ENCODE measurements around the gene CAND1.

CAND1 gene

DNA sequence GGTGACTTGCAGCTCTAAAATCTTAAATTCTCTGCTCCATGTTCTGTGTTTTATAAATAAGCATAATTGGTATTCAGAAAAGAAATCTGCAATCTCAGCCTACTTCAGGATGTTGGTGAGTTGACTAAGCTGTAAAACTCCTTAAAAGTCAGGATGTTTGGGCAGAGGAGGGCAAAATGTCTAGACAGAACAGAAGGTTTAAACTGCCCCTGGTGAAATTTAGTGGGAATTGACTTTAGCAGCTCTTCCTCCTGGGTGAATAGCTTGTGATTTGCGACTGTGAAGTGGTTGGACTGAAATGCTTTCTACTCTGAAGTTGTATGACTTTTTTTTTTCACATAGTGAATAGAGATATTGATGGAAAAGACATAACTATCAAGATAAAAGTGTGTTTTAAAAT lies 85.8 kb downstream of the CAND1 start:
- Histone ChIP-seq H3K9ac (ENCODE audit: low read depth in 1 of 2, low read length in 2 of 2) (no peak overlapping the region), H3K4me3 (ENCODE audit: low read length in 2 of 2) (no peak overlapping the region), H3K36me3 (ENCODE audit: control insufficient read depth in 2 of 2, insufficient read depth in 2 of 2, low read length in 2 of 2) (no peaks in the 10 kb centered on the region), H3K27me3 (ENCODE audit: control insufficient read depth in 2 of 2, insufficient read depth in 2 of 2, low read length in 2 of 2) (no peaks in the 10 kb centered on the region), H3K9me3 (ENCODE audit: control insufficient read depth in 2 of 2, low read length in 2 of 2) (no peaks in the 10 kb centered on the region), H3K4me1 (ENCODE audit: control insufficient read depth in 2 of 2, insufficient read depth in 2 of 2, low read length in 2 of 2) (peaks cover 0 to 2% of the 10 kb centered on the region in 2 donors), H3K27ac (ENCODE audit: low read depth in 2 of 2, low read length in 2 of 2) (no peak overlapping the region)

DNA sequence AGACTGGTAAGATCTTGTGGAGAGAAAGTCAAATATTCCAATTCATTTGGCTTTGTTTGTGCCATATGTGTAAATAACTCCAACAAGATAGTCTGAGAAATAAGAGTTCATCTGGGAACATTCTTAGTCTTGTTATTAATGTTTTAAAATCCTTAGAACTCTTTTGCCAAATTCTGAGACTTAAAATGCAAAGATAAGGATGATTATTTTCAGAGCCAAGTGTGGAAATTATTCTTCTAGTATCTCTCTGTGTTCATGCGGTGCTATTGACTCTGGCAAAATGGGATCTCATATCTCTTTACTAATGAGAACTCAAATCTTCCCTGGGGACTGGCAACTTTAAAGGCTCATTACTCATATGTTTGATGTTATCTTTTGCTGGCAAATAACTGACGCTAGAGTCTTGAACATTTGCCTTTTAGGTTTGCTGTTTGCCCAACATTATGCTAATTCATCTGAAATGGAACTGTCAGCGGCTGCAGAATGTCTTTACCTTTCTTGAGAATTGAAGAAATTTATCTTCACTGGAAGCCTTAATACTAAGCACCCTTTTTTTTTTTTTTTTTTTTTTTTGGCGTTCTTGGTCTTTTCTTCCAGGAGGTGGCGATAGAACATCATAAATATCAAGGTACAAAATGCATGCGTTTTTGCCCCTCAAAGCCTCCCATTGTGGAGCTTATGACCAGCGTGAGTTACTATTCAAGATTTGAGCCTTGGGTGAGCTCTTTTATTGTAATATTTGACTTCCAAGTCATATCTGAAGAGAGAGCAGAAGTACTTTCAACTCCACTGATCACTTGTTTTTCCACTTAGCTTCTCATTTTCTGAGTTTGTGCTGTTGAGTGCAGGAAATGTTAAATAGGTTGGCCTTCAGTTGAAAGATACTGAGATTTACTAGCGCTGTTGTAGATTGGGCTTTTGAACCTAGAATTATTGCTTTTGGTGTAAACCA lies 86.5 kb downstream of the CAND1 start:
- no peaks in the 10 kb centered on the region for H3K9me3 ChIP-seq (ENCODE audit: control insufficient read depth in 2 of 2, low read length in 2 of 2)
- no peaks in the 10 kb centered on the region for H3K27me3 ChIP-seq (ENCODE audit: control insufficient read depth in 2 of 2, insufficient read depth in 2 of 2, low read length in 2 of 2)
- H3K9ac ChIP-seq (ENCODE audit: low read depth in 1 of 2, low read length in 2 of 2), result no peak overlapping the region
- H3K4me3 ChIP-seq (ENCODE audit: low read length in 2 of 2), result peak overlapping the region in 1 of 2 donors; percentile 14
- H3K4me1 ChIP-seq (ENCODE audit: control insufficient read depth in 2 of 2, insufficient read depth in 2 of 2, low read length in 2 of 2), result peaks cover 0 to 2% of the 10 kb centered on the region in 2 donors
- no peak overlapping the region for H3K27ac ChIP-seq (ENCODE audit: low read depth in 2 of 2, low read length in 2 of 2)
- H3K36me3 ChIP-seq (ENCODE audit: control insufficient read depth in 2 of 2, insufficient read depth in 2 of 2, low read length in 2 of 2), result no peaks in the 10 kb centered on the region

DNA sequence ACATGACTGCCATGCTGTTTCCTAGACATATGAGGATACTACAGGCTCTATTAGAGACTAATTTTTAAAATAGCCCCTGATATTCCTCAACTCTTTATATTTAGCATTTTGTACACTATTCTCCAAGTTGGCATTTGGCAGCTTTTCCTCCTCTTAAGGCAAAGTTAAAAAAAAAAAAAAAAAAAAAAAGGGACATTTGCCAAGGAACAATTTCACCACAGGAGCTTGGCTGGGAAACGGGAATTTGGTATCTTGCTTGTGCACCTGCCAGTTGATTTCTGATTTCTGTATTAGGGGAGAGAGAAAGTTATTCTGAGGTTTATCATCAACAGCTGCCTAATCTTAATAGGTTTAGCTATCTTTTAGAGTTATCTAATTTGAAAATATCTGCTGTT lies 87.2 kb downstream of the CAND1 start:
- H3K4me3 ChIP-seq (ENCODE audit: low read length in 2 of 2), result no peak overlapping the region
- peaks cover 0 to 2% of the 10 kb centered on the region in 2 donors for H3K4me1 ChIP-seq (ENCODE audit: control insufficient read depth in 2 of 2, insufficient read depth in 2 of 2, low read length in 2 of 2)
- H3K27me3 ChIP-seq (ENCODE audit: control insufficient read depth in 2 of 2, insufficient read depth in 2 of 2, low read length in 2 of 2), result no peaks in the 10 kb centered on the region
- H3K9me3 ChIP-seq (ENCODE audit: control insufficient read depth in 2 of 2, low read length in 2 of 2), result no peaks in the 10 kb centered on the region
- no peak overlapping the region for H3K9ac ChIP-seq (ENCODE audit: low read depth in 1 of 2, low read length in 2 of 2)
- no peaks in the 10 kb centered on the region for H3K36me3 ChIP-seq (ENCODE audit: control insufficient read depth in 2 of 2, insufficient read depth in 2 of 2, low read length in 2 of 2)
- H3K27ac ChIP-seq (ENCODE audit: low read depth in 2 of 2, low read length in 2 of 2), result no peak overlapping the region

DNA sequence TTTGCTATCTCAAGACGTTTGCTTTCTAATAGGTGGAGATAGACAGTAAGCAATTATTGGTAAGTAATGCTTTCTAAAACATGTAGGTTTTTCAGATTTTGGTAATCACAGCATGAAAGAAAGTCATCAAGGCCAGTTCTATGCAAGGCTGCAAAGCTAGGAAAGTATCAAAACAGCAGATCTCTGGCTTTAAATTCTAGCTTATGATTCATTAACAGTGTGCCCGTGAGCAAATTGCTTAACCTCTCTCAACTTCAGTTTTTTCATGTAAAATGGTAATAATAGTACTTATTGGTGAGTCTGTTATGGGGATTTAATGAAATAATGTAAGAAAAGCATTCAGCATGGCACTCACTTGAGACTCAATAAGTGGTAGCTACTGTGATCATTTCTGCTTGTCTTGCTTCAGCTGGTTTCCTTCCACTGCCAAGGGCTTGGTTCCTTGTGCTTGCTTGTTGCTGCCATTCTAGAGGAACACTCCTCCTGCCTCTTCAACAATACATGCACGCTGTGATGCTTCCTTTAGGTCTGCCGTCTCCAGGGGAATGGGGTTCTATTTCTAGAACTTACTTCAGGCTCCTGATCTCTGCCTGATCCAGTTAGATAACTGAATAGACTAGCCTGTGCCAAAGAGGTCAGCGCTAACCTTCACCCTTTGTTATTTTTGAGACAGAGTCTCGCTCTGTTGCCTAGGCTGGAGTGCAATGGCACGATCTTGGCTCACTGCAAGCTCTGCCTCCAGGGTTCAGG lies 88.4 kb downstream of the CAND1 start:
- Histone ChIP-seq H3K4me1 (ENCODE audit: control insufficient read depth in 2 of 2, insufficient read depth in 2 of 2, low read length in 2 of 2) (peaks cover 0 to 2% of the 10 kb centered on the region in 2 donors), H3K27me3 (ENCODE audit: control insufficient read depth in 2 of 2, insufficient read depth in 2 of 2, low read length in 2 of 2) (no peaks in the 10 kb centered on the region), H3K36me3 (ENCODE audit: control insufficient read depth in 2 of 2, insufficient read depth in 2 of 2, low read length in 2 of 2) (no peaks in the 10 kb centered on the region), H3K9me3 (ENCODE audit: control insufficient read depth in 2 of 2, low read length in 2 of 2) (no peaks in the 10 kb centered on the region), H3K4me3 (ENCODE audit: low read length in 2 of 2) (no peak overlapping the region), H3K9ac (ENCODE audit: low read depth in 1 of 2, low read length in 2 of 2) (no peak overlapping the region), H3K27ac (ENCODE audit: low read depth in 2 of 2, low read length in 2 of 2) (no peak overlapping the region)

DNA sequence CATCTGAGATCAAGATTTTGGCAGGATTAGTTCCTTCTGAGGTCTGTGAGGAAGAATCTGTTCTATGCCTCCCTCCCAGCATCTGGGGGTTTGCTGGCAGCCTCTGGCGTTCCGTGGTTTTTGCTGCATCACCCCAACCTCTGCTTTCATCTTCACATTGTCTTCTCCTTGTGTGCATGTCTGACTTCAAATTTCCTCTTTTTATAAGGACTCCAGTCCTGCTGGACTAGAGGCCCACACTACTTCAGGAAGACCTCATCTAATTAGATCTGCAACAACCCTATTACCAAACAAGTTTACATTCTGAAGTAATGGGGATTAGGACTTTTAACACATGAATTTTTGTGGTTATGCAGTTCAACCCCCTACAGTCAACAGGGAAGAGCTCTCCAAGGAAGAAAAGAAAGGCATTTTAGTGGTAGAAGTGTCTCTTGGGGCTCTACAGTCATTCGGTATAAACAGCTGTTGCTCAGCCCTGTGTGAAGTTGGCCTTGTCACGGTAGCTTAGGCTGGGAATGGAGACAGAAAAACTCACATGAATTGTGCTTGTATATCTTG lies 89.7 kb downstream of the CAND1 start:
- Histone ChIP-seq H3K27ac (ENCODE audit: low read depth in 2 of 2, low read length in 2 of 2) (no peak overlapping the region), H3K36me3 (ENCODE audit: control insufficient read depth in 2 of 2, insufficient read depth in 2 of 2, low read length in 2 of 2) (no peaks in the 10 kb centered on the region), H3K9me3 (ENCODE audit: control insufficient read depth in 2 of 2, low read length in 2 of 2) (no peaks in the 10 kb centered on the region), H3K4me3 (ENCODE audit: low read length in 2 of 2) (no peak overlapping the region), H3K27me3 (ENCODE audit: control insufficient read depth in 2 of 2, insufficient read depth in 2 of 2, low read length in 2 of 2) (no peaks in the 10 kb centered on the region), H3K4me1 (ENCODE audit: control insufficient read depth in 2 of 2, insufficient read depth in 2 of 2, low read length in 2 of 2) (peaks cover 0 to 2% of the 10 kb centered on the region in 2 donors), H3K9ac (ENCODE audit: low read depth in 1 of 2, low read length in 2 of 2) (no peak overlapping the region)

DNA sequence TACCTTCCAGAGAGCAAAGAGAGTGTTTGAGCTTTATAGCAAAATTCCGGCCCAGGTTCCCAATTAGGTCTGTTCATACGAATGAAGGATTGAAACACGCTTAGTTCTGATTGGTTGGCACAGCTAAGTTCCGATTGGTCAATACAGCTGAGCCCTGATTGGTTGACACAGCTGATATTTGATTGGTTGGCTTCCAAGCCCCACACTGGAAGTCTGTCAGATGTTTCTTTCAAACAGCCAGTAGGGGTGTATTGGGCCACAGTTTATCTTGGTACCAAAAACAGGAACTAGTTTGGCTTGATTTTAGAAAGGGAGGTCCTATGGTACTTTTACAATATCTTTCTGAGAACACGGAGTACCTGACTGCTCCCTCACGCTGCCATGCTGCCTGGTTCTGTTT lies 93.4 kb downstream of the CAND1 start:
- Histone ChIP-seq H3K9ac (ENCODE audit: low read depth in 1 of 2, low read length in 2 of 2) (no peak overlapping the region), H3K27me3 (ENCODE audit: control insufficient read depth in 2 of 2, insufficient read depth in 2 of 2, low read length in 2 of 2) (no peaks in the 10 kb centered on the region), H3K4me3 (ENCODE audit: low read length in 2 of 2) (no peak overlapping the region), H3K36me3 (ENCODE audit: control insufficient read depth in 2 of 2, insufficient read depth in 2 of 2, low read length in 2 of 2) (no peaks in the 10 kb centered on the region), H3K4me1 (ENCODE audit: control insufficient read depth in 2 of 2, insufficient read depth in 2 of 2, low read length in 2 of 2) (no peaks in the 10 kb centered on the region), H3K9me3 (ENCODE audit: control insufficient read depth in 2 of 2, low read length in 2 of 2) (no peaks in the 10 kb centered on the region), H3K27ac (ENCODE audit: low read depth in 2 of 2, low read length in 2 of 2) (no peak overlapping the region)

DNA sequence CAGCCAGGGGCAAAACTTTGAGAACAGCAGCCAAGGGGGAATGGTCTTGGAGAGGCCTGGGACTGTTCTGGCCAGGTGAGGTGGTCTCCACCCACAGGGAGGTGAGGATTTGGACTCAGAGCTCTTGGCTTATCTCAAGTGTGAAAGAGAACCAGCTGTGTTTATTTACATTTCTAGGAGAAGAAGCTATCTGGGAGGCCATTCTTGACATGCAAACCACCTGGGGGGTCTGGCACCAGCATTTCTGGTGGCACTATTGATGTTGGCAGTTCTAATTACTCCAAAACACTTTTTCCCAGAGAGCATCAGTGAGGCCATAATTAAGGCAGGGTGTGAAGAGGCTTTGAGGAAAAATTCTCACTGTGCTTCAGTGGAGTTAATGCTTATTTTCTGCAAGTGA lies 95.1 kb downstream of the CAND1 start:
- H3K4me3 ChIP-seq (ENCODE audit: low read length in 2 of 2), result no peak overlapping the region
- no peaks in the 10 kb centered on the region for H3K4me1 ChIP-seq (ENCODE audit: control insufficient read depth in 2 of 2, insufficient read depth in 2 of 2, low read length in 2 of 2)
- no peak overlapping the region for H3K27ac ChIP-seq (ENCODE audit: low read depth in 2 of 2, low read length in 2 of 2)
- no peak overlapping the region for H3K9ac ChIP-seq (ENCODE audit: low read depth in 1 of 2, low read length in 2 of 2)
- no peaks in the 10 kb centered on the region for H3K9me3 ChIP-seq (ENCODE audit: control insufficient read depth in 2 of 2, low read length in 2 of 2)
- H3K36me3 ChIP-seq (ENCODE audit: control insufficient read depth in 2 of 2, insufficient read depth in 2 of 2, low read length in 2 of 2), result no peaks in the 10 kb centered on the region
- no peaks in the 10 kb centered on the region for H3K27me3 ChIP-seq (ENCODE audit: control insufficient read depth in 2 of 2, insufficient read depth in 2 of 2, low read length in 2 of 2)

DNA sequence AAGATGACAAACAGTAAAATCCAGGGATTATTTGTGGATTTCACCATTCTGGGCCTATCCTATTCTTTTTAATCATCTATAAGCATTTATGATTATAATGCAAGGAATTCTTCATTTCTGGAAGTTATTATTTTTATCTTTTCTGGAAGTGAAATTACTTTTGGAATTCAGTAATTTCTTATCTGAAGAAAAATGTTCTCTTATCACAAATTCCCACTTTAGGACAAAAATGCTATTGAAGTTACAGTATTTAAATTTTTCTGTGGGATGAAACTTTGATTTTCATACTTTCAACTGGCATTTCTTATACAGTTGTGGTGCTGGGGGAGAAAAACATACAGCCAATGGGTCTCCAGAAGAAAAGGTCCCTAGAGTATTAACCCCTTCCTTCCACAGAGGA lies 96.0 kb downstream of the CAND1 start:
- H3K4me1 ChIP-seq (ENCODE audit: control insufficient read depth in 2 of 2, insufficient read depth in 2 of 2, low read length in 2 of 2), result no peaks in the 10 kb centered on the region
- H3K27me3 ChIP-seq (ENCODE audit: control insufficient read depth in 2 of 2, insufficient read depth in 2 of 2, low read length in 2 of 2), result no peaks in the 10 kb centered on the region
- no peaks in the 10 kb centered on the region for H3K36me3 ChIP-seq (ENCODE audit: control insufficient read depth in 2 of 2, insufficient read depth in 2 of 2, low read length in 2 of 2)
- H3K9ac ChIP-seq (ENCODE audit: low read depth in 1 of 2, low read length in 2 of 2), result no peak overlapping the region
- H3K4me3 ChIP-seq (ENCODE audit: low read length in 2 of 2), result no peak overlapping the region
- no peaks in the 10 kb centered on the region for H3K9me3 ChIP-seq (ENCODE audit: control insufficient read depth in 2 of 2, low read length in 2 of 2)
- no peak overlapping the region for H3K27ac ChIP-seq (ENCODE audit: low read depth in 2 of 2, low read length in 2 of 2)

DNA sequence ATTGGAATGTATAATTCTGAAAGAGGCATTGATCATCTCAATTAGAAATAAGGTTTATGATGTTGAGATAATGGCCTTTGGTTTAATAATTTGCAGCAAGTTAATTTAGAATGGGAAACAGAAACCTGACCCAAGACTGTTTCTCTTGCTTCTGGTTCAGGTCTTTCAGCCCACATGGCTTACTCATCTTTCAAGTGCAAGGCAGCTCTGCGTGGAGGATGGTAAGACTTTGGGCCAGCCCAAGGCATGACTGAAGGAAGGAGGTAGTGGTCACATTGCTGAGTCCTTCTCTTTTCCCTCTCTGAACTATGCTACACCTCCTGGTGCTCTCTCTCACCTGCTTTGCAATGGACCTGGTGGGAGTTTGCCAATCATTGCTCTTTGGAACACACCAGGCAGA lies 98.7 kb downstream of the CAND1 start:
- Histone ChIP-seq H3K27ac (ENCODE audit: low read depth in 2 of 2, low read length in 2 of 2) (no peak overlapping the region), H3K27me3 (ENCODE audit: control insufficient read depth in 2 of 2, insufficient read depth in 2 of 2, low read length in 2 of 2) (no peaks in the 10 kb centered on the region), H3K9me3 (ENCODE audit: control insufficient read depth in 2 of 2, low read length in 2 of 2) (no peaks in the 10 kb centered on the region), H3K4me3 (ENCODE audit: low read length in 2 of 2) (no peak overlapping the region), H3K36me3 (ENCODE audit: control insufficient read depth in 2 of 2, insufficient read depth in 2 of 2, low read length in 2 of 2) (no peaks in the 10 kb centered on the region), H3K4me1 (ENCODE audit: control insufficient read depth in 2 of 2, insufficient read depth in 2 of 2, low read length in 2 of 2) (no peaks in the 10 kb centered on the region), H3K9ac (ENCODE audit: low read depth in 1 of 2, low read length in 2 of 2) (no peak overlapping the region)
